Upper lobe of left lung (tissue), 6 donors: ENCODE results near the gene UST. TPM values are rescaled to one million over a fixed set of nuclear protein-coding genes. Genes with fewer than 3 reads are reported as not detected.

Source experiments
- ATAC-seq, 2 donors: fragments of 200-7000 bp; cut with Tn5 transposase; one replicate each; pipeline ENCODE4 v1.9.1; 2022; ENCODE audit warnings: mild to moderate bottlenecking in 2 of 2, moderate library complexity in 2 of 2; ENCODE audit not compliant: low FRiP score in 2 of 2
- DNase-seq, 2 donors: peaks; one replicate each; pipeline ENCODE4 v3.0.0-alpha.2; 2019 to 2020
- H3K27ac ChIP-seq, 4 donors: fragments of 200-600 bp; sonication (generic); one replicate each; pipeline ENCODE4 v1.5.1; 2016 to 2019
- H3K27me3 ChIP-seq, 4 donors: fragments of 200-600 bp; sonication (generic); one replicate each; pipeline ENCODE4 v1.5.1; 2017 to 2019
- H3K36me3 ChIP-seq, 4 donors: fragments of 200-600 bp; sonication (generic); one replicate each; pipeline ENCODE4 v1.5.1; 2016 to 2019
- H3K4me1 ChIP-seq, 4 donors: fragments of 200-600 bp; sonication (generic); one replicate each; pipeline ENCODE4 v1.5.1; 2018 to 2019
- H3K4me3 ChIP-seq, 4 donors: fragments of 200-600 bp; sonication (generic); one replicate each; pipeline ENCODE4 v1.5.1; 2017 to 2019; ENCODE audit warnings: mild to moderate bottlenecking in 2 of 4, moderate library complexity in 1 of 4
- H3K9me3 ChIP-seq, 4 donors: fragments of 200-600 bp; sonication (generic); one replicate each; pipeline ENCODE4 v1.5.1; 2018 to 2019
- EP300 ChIP-seq, 4 donors: sonication (generic); formaldehyde crosslinking; IDR thresholded peaks; one replicate each; pipeline ENCODE4 v1.5.1; 2017; ENCODE audit warnings: antibody characterized with exemption in 4 of 4, control low read depth in 2 of 4
- POLR2A ChIP-seq, 4 donors: fragments of 450-650 bp; IDR thresholded peaks; one replicate each; pipeline ENCODE4 v1.5.1; 2016 to 2017; ENCODE audit warnings: antibody characterized with exemption in 4 of 4, mild to moderate bottlenecking in 2 of 4
- POLR2AphosphoS5 ChIP-seq, 2 donors: sonication (generic); formaldehyde crosslinking; IDR thresholded peaks; one replicate each; pipeline ENCODE4 v1.5.1; 2017; ENCODE audit warnings: antibody characterized with exemption in 2 of 2
- WGBS, 2 donors: methylation state at CpG; one replicate each; pipeline ENCODE4 v1.1.5; 2017 to 2018; 5-methylcytosine and 5-hydroxymethylcytosine counted together
- total RNA-seq, 6 donors: library from RNA; depleted of rRNA in 4 of 6; stranded (reverse); fragments of >200 nt in 4 of 6; gene quantifications; one replicate each; pipeline versions ENCODE4 v1.1.0 to v1.2.1, GENCODE V29; 2016 to 2021
- TF ChIP-seq, protein P1 (sequence below), 6 experiments: fragments of 450-650 bp in 4 of 6; fragments of 200-600 bp in 2 of 6; sonication (generic) in 2 of 6; IDR thresholded peaks; one replicate each; pipeline ENCODE4 v1.5.1; 2016 to 2019; ENCODE audit warnings: antibody characterized with exemption in 6 of 6
- donor health status: DM: no; HTN: no; CAD: no; lungs with moderate emphysema.
- donor health status: DM: no; HTN: yes; CAD: no; lungs with severe emphysema.

Gene UST
- total RNA-seq, 6 donors from 2014 or later, result 10.2 to 21.6 (median 14.2) TPM

DNA sequence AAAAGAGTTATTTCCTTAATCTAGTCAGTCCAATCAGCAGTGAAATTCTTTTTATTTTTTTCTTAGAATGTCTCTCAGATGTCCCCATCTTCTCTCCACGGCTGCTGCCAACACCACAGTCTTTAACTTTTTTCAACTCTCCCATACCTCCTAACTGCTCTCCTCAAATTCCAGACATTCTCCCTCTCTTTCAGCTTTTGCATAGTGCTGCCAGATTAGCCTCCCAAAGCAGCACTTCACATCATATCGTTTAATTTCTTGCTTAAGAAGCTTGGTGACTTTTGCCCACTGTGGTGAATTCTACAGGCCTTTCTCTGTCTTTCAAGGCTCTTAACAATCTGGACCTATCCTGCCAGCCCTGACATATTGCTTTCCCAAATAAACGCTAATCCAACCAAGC is 233.4 kb downstream of the UST start:
- Histone ChIP-seq H3K4me1 (no peaks in the 10 kb centered on the region), H3K9me3 (no peaks in the 10 kb centered on the region), H3K27ac (no peak overlapping the region), H3K4me3 (no peak overlapping the region), H3K36me3 (no peaks in the 10 kb centered on the region), H3K27me3 (no peaks in the 10 kb centered on the region)
- ATAC-seq (no peak), DNase-seq (no peak)
- 63 to 69% methylated on average over 3 of the region's 3 CpGs for WGBS, 2 donors
- TF ChIP-seq POLR2AphosphoS5 (IDR thresholded peaks at IDR 0.05) (no peak), POLR2A (IDR thresholded peaks at IDR 0.05) (no peak), EP300 (IDR thresholded peaks at IDR 0.05) (no peak)
- TF ChIP-seq, protein P1, sequence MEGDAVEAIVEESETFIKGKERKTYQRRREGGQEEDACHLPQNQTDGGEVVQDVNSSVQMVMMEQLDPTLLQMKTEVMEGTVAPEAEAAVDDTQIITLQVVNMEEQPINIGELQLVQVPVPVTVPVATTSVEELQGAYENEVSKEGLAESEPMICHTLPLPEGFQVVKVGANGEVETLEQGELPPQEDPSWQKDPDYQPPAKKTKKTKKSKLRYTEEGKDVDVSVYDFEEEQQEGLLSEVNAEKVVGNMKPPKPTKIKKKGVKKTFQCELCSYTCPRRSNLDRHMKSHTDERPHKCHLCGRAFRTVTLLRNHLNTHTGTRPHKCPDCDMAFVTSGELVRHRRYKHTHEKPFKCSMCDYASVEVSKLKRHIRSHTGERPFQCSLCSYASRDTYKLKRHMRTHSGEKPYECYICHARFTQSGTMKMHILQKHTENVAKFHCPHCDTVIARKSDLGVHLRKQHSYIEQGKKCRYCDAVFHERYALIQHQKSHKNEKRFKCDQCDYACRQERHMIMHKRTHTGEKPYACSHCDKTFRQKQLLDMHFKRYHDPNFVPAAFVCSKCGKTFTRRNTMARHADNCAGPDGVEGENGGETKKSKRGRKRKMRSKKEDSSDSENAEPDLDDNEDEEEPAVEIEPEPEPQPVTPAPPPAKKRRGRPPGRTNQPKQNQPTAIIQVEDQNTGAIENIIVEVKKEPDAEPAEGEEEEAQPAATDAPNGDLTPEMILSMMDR (IDR thresholded peaks at IDR 0.05), result no peak

GRCh38 chr6:148981515-148981914 is 234.7 kb downstream of the UST start:
- TF ChIP-seq POLR2AphosphoS5 (IDR thresholded peaks at IDR 0.05) (no peak), EP300 (IDR thresholded peaks at IDR 0.05) (no peak), POLR2A (IDR thresholded peaks at IDR 0.05) (no peak)
- TF ChIP-seq, protein P1 (IDR thresholded peaks at IDR 0.05), result no peak
- ATAC-seq (no peak), DNase-seq (no peak)
- Histone ChIP-seq H3K27ac (no peak overlapping the region), H3K4me3 (no peak overlapping the region), H3K27me3 (no peaks in the 10 kb centered on the region), H3K9me3 (no peaks in the 10 kb centered on the region), H3K36me3 (no peaks in the 10 kb centered on the region), H3K4me1 (no peaks in the 10 kb centered on the region)
- 82 to 84% methylated on average over 3 of the region's 3 CpGs for WGBS, 2 donors

- H3K4me3 ChIP-seq, result no peak overlapping the region
- H3K36me3 ChIP-seq, result no peaks in the 10 kb centered on the region
- no peaks in the 10 kb centered on the region for H3K27me3 ChIP-seq
- no peak for DNase-seq
- ATAC-seq, result no peak
- no peak overlapping the region for H3K27ac ChIP-seq
- H3K4me1 ChIP-seq, result no peaks in the 10 kb centered on the region
- H3K9me3 ChIP-seq, result no peaks in the 10 kb centered on the region
- 71 to 76% methylated on average over 9 of the region's 9 CpGs for WGBS, 2 donors
- TF ChIP-seq POLR2A (IDR thresholded peaks at IDR 0.05) (no peak), POLR2AphosphoS5 (IDR thresholded peaks at IDR 0.05) (no peak), EP300 (IDR thresholded peaks at IDR 0.05) (no peak)
- TF ChIP-seq, protein P1 (IDR thresholded peaks at IDR 0.05), result no peak
Observed at GRCh38 chr6:148983101-148983761, 236.4 kb downstream of the UST start.

DNA sequence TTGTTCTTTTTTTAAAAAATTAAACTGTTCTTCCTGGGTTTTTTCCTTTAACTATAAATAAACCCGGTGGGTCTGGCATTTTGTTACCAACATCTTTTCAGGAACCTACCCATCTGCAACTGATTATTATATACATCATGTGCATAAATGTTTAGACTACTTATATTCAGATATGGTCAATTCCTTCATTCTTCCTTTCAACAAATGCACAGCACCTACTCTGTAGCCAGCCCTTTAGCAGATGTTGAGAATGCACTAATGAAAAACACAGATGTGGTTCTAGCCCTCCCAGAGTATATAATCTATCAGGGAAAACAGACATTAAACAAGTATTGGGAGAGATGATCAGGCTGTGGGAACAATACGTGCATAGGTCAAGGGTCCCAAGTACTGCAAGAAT is 237.1 kb downstream of the UST start:
- H3K27ac ChIP-seq, result no peak overlapping the region
- 63 to 82% methylated on average over 2 of the region's 2 CpGs for WGBS, 2 donors
- H3K9me3 ChIP-seq, result no peaks in the 10 kb centered on the region
- TF ChIP-seq, protein P1 (IDR thresholded peaks at IDR 0.05), result no peak
- TF ChIP-seq EP300 (IDR thresholded peaks at IDR 0.05), result no peak
- TF ChIP-seq POLR2AphosphoS5 (IDR thresholded peaks at IDR 0.05), result no peak
- no peak for TF ChIP-seq POLR2A (IDR thresholded peaks at IDR 0.05)
- no peaks in the 10 kb centered on the region for H3K27me3 ChIP-seq
- no peaks in the 10 kb centered on the region for H3K4me1 ChIP-seq
- H3K36me3 ChIP-seq, result no peaks in the 10 kb centered on the region
- ATAC-seq (no peak), DNase-seq (no peak)
- no peak overlapping the region for H3K4me3 ChIP-seq

DNA sequence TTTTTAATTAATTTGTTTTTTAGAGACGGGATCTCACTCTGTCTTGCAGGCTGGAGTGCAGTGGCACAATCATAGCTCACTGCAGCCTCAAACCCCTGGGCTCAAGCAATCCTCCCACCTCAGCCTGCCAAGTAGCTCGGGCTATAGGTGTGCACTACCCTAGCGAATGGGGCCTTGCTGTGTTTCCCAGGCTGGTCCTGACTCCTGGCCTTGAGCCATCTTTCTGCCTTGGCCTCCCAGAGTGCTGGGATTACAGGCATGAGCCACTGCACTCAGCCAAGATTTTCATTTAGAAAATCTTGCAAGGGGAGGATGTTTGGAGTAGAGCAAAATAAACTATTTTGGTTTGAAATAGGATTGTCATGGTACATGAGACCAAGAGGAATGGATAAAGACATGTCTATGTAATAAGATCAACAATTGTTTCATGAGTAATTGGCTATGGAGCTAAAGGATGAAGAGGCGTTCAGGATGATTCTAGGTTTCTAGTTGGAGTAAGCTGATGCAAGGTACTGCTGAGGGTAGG is 237.8 kb downstream of the UST start:
- Histone ChIP-seq H3K36me3 (no peaks in the 10 kb centered on the region), H3K27me3 (no peaks in the 10 kb centered on the region), H3K9me3 (no peaks in the 10 kb centered on the region), H3K4me1 (no peaks in the 10 kb centered on the region), H3K27ac (no peak overlapping the region), H3K4me3 (no peak overlapping the region)
- 79 to 82% methylated on average over 4 of the region's 4 CpGs for WGBS, 2 donors
- no peak for ATAC-seq
- no peak for DNase-seq
- no peak for TF ChIP-seq EP300 (IDR thresholded peaks at IDR 0.05)
- no peak for TF ChIP-seq POLR2A (IDR thresholded peaks at IDR 0.05)
- TF ChIP-seq, protein P1 (IDR thresholded peaks at IDR 0.05), result no peak
- TF ChIP-seq POLR2AphosphoS5 (IDR thresholded peaks at IDR 0.05), result no peak
